Measurements from ENCODE around the gene METTL5. TPM values are rescaled to one million over a fixed set of nuclear protein-coding genes. Genes with fewer than 3 reads are reported as not detected.

The METTL5 gene
- total and polyA plus RNA-seq, 11 donors = 50.8 to 120 (median 69.8) TPM

GRCh38 chr2:169838743-169839489 is 14.2 kb upstream of the METTL5 start:
- intact Hi-C loops (cut with DNase I) = no loop called here
- DNase-seq (no peak), ATAC-seq (peak; percentile 66 to 76 (median 69))
- no peak for TF ChIP-seq CTCF (IDR thresholded peaks at IDR 0.05)
- no peak for TF ChIP-seq POLR2A (IDR thresholded peaks at IDR 0.05)
- H3K27me3 ChIP-seq = no peaks in the 10 kb centered on the region
- no peak overlapping the region for H3K4me3 ChIP-seq
- no peaks in the 10 kb centered on the region for H3K9me3 ChIP-seq
- peak overlapping the region in 8 of 12 donors; percentile 22 to 63 (median 50) for H3K27ac ChIP-seq
- 68 to 78% (median 72%) methylated on average over 2 of the region's 2 CpGs for WGBS, 4 donors
- H3K36me3 ChIP-seq = peaks cover 0 to 9% (median 0%) of the 10 kb centered on the region in 9 donors
- H3K4me1 ChIP-seq = peaks cover 6 to 68% (median 36%) of the 10 kb centered on the region in 12 donors

- H3K27me3 ChIP-seq = no peaks in the 10 kb centered on the region
- no peaks in the 10 kb centered on the region for H3K9me3 ChIP-seq
- intact Hi-C loops (cut with DNase I) = loop anchor here in 1 of 10 donors (5.0 kb wide), 1 partner anchor 33 kb away; no protein-coding TSS in a partner anchor
- H3K27ac ChIP-seq = no peak overlapping the region
- ATAC-seq = no peak
- TF ChIP-seq CTCF (IDR thresholded peaks at IDR 0.05) = no peak
- no peak for TF ChIP-seq POLR2A (IDR thresholded peaks at IDR 0.05)
- no peak for DNase-seq
- no peak overlapping the region for H3K4me3 ChIP-seq
- 45 to 57% (median 47%) methylated on average over 1 of the region's 1 CpG for WGBS, 4 donors
- H3K36me3 ChIP-seq = peaks cover 0 to 4% (median 0%) of the 10 kb centered on the region in 9 donors
- H3K4me1 ChIP-seq = peaks cover under 1 to 87% (median 44%) of the 10 kb centered on the region in 12 donors
Observed at GRCh38 chr2:169834401-169834800, 9.7 kb upstream of the METTL5 start.

GRCh38 chr2:169828141-169828811 is 3.6 kb upstream of the METTL5 start:
- H3K36me3 ChIP-seq = peaks cover 0 to 4% (median 0%) of the 10 kb centered on the region in 9 donors
- peaks cover 0 to 68% (median 47%) of the 10 kb centered on the region in 12 donors for H3K4me1 ChIP-seq
- DNase-seq = peak in 4 of 5 donors; percentile 53 to 68 (median 58)
- peak overlapping the region; percentile 76 to 98 (median 92) for H3K4me3 ChIP-seq
- intact Hi-C loops (cut with DNase I) = loop anchor here in 5 of 10 donors (5.0 to 10.0 kb wide), 3 partner anchors 47 to 99 kb away; no protein-coding TSS in a partner anchor
- no peaks in the 10 kb centered on the region for H3K9me3 ChIP-seq
- peak; percentile 57 to 77 (median 64) for ATAC-seq
- WGBS, 4 donors = 0 to 2% (median 1%) methylated on average over 13 of the region's 13 CpGs
- peak overlapping the region; percentile 87 to 96 (median 92) for H3K27ac ChIP-seq
- TF ChIP-seq POLR2A (IDR thresholded peaks at IDR 0.05) (peak in 1 of 2 donors; percentile 60), CTCF (IDR thresholded peaks at IDR 0.05) (no peak)
- no peaks in the 10 kb centered on the region for H3K27me3 ChIP-seq
